ENCODE measurements around the gene TMEM144.
"Not testable (repeated sequence)": the region's sequence is repeated elsewhere in the genome, so short reads cannot be mapped to it uniquely, and the experiment has no call there.

Gene TMEM144

GRCh38 chr4:158192439-158193158 is 17.7 kb upstream of the TMEM144 start:
- DNase-seq: no peak

GRCh38 chr4:158193171-158193749 is 17.0 kb upstream of the TMEM144 start:
- no peak for DNase-seq

GRCh38 chr4:158195297-158195696 is 15.0 kb upstream of the TMEM144 start:
- no peak for DNase-seq

GRCh38 chr4:158197194-158197776 is 13.0 kb upstream of the TMEM144 start:
- no peak for DNase-seq

GRCh38 chr4:158200214-158200613 is 10.1 kb upstream of the TMEM144 start:
- no peak for DNase-seq

- no peak for DNase-seq
These were observed 9.0 kb upstream of the TMEM144 start for GRCh38 chr4:158201322-158201721.

GRCh38 chr4:158201876-158202275 is 8.4 kb upstream of the TMEM144 start:
- no peak for DNase-seq

GRCh38 chr4:158202481-158202880 is 7.8 kb upstream of the TMEM144 start:
- DNase-seq: no peak

- DNase-seq: no peak
These were observed 6.8 kb upstream of the TMEM144 start for GRCh38 chr4:158203436-158203835.

- no peak for DNase-seq
These were observed 6.4 kb upstream of the TMEM144 start for GRCh38 chr4:158203929-158204328.

GRCh38 chr4:158208963-158209640 is 1.2 kb upstream of the TMEM144 start:
- DNase-seq: no peak

GRCh38 chr4:158211222-158211621 is 936 bp downstream of the TMEM144 start:
- DNase-seq: no peak

- DNase-seq: no peak
These were observed 3.2 kb downstream of the TMEM144 start for GRCh38 chr4:158213466-158213865.

- no peak for DNase-seq
These were observed 4.6 kb downstream of the TMEM144 start for GRCh38 chr4:158214856-158215255.

GRCh38 chr4:158217763-158218162 is 7.5 kb downstream of the TMEM144 start:
- no peak for DNase-seq

- DNase-seq: no peak
These were observed 9.3 kb downstream of the TMEM144 start for GRCh38 chr4:158219623-158220022.

GRCh38 chr4:158224318-158224717 is 14.0 kb downstream of the TMEM144 start:
- not testable (repeated sequence) for DNase-seq

- DNase-seq: not testable (repeated sequence)
These were observed 14.7 kb downstream of the TMEM144 start for GRCh38 chr4:158224999-158225398.

GRCh38 chr4:158227880-158228279 is 17.6 kb downstream of the TMEM144 start:
- not testable (repeated sequence) for DNase-seq

- not testable (repeated sequence) for DNase-seq
These were observed 18.1 kb downstream of the TMEM144 start for GRCh38 chr4:158228399-158228798.

GRCh38 chr4:158229768-158230167 is 19.5 kb downstream of the TMEM144 start:
- DNase-seq: no peak

GRCh38 chr4:158234671-158235070 is 24.4 kb downstream of the TMEM144 start:
- DNase-seq: no peak

- DNase-seq: no peak
These were observed 26.2 kb downstream of the TMEM144 start for GRCh38 chr4:158236304-158237030.
